NCI-H2227 (cell line): Measurements from ENCODE around the gene BSDC1.

Experiments used
- DNase-seq: peaks from one replicate; lab custom pipeline; 2025; ENCODE audit not compliant: unreplicated experiment; lab: John Stamatoyannopoulos, UW

Gene BSDC1

DNA sequence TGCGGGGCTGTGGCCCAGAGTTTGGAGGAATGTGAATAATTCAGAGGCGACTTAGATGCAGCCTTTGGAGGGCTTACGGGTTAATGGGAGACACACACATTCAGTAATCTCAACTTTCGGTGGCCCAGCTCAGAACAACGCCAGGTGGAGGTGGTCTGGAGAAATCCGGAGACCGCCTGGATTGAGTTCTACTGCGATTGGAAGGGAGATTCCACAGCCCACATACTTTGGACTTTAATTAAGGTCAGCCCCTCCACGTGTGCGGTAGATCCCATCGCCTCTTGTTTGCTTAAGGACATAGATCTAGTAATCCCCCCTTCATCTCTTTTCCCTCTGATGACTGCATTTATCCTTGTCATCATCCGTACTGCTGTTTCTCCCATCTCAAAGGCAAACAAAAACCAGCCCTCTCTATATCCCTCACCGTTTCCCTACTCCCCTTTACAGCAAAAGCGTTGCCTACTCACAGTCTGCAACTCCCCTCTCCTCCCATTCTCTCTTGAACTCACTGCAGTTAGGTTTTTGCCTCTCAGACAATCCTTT lies 720 bp upstream of the BSDC1 start:
- DNase-seq: peak; percentile 61

DNA sequence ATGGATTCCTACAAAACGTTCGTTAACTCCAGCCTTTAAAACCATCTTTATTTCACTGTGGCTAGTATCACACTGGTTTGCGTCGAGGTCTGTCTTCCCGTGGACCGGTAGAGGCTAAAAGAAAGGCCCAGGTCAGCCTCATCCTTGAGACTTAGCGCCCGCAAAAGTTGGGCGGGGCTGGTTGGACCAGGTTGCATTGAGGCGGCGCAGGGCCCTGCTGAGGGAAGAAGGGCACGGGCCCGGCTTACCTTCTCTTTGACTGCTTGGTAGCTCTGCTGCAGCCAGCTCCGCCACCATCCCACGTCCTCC lies 455 bp downstream of the BSDC1 start:
- DNase-seq: peak; percentile 62

DNA sequence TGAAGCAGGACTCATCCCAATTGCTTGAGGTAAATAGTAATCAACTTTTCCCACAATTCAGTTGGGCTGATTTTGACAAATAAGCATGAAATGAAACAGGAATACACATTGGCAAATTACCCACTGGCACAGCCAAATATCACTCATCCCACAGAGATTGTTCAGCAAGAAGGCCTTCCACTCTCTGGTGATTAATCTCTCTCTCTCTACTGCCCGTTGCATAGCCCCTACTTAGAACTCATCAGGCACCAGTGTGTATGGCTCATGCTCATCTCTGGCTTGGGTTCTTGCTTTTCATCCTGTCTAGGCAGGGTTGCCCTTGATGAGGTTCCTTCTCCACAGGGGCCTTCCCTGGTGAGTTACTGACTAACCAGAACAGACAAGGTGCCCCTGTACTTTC lies 1.1 kb downstream of the BSDC1 start:
- no peak for DNase-seq

DNA sequence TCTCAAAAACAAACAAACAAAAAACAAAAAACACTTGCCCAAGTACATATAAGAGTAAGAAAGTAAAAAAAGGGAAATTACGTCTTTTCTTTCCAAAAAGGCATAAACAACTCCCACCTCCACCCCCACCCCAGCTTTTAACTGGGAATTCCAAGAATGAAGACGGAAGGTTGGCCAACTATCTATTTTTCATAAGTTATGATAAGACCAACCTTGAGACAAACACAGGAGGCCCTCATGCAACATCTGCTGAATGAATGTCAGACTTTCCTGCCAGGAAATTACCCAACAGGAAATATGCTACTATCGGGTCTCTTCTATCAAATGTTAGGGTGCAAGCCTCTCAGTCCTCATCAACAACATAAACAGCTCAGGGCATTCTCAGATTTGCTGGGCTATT lies 1.9 kb downstream of the BSDC1 start:
- DNase-seq: no peak

DNA sequence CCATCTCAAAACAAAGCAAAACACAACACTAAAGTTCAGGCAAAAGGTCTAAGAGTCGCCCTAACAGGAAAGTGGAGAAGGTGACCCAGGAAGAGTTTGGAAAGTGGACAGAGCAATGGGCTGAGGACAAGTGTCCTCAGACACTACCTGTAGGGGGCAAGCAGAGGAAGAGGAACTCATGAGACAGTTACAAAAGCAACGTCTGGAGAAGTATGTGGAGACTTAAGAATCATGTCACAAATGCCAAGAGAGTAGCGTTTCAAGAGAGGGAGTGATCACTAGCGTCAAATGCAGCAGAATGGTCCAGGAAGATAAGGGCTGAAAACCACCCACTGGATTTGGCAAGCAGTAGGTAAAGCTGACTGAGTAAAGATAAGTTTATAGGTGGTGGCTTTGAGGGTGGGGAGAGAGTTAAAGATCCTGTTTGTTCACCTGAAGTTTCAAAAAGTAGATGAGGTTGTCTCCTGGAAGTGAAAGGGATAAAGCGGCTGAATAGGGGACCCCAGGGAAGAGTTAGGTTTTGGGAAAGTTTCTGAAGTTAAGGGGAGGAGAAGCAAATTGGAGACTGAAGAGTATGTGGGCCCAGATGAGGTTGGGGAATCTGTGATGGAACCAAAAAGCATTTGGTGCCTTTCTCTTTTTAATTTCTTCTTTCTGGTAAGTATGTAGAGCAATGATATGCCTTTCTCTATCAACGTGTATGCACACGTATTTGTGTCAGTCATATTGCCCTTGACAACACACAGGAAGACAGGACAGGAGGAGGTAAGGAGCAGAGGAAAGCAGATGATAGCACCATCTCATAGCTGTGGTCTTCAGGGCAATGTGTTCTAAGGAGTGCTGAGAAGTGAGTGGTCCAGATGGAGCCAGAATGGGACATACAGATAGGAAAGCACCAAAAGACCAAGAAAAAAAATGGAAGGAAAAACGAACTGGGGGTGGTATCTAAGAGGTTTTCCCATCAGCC lies 3.1 kb downstream of the BSDC1 start:
- DNase-seq: no peak

DNA sequence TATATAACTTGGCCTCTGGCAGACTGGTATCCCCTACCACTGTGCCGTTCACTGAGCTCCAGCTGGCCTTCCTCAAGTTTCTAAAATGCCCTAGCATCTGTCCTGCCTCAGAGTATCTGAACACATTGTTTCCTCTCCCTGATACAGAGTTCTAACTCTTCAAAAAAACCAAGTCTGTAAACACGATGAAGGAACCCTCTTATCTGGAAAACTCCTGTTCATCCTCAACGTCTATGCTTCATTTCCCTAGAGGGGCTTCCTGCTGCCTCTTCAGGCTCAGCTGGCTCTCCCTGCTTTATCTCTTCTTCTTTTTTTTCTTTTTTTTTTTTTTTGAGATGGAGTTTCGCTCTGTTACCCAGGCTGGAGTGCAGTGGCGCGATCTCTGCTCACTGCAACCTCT lies 5.6 kb downstream of the BSDC1 start:
- DNase-seq: no peak

DNA sequence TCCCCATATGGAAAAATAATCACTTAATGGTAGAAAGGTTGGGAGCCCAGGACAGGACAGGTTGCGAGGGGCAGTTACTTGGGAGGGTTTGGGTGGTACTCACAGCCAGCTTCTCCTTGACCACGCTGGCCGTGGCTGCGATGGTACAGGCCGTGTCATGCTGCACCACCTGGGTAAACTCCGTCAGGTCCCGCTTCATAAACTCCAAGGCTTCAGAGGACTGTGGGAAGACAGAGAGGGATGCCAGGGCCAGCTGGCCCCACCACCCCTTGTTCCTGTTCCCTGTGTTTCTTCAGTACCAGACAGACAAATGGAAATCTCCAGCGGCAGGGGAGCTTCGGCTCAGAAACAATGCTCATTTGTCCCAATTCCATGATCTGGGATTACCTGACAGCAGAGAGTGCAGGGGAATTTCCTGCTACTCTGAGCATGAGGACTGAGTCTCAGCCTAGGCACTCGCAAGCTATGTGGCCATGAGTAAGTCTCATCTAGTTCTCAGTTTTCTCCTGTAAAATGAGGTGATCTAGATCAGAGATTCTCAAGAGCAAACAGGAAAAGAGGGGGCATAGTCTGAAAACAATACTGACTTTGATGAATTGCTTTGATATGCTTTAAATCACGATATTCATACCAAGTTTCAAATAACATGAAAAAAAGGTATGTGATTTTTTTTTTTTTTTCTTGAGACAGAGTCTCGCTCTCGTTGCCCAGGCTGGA lies 7.4 kb downstream of the BSDC1 start:
- no peak for DNase-seq

DNA sequence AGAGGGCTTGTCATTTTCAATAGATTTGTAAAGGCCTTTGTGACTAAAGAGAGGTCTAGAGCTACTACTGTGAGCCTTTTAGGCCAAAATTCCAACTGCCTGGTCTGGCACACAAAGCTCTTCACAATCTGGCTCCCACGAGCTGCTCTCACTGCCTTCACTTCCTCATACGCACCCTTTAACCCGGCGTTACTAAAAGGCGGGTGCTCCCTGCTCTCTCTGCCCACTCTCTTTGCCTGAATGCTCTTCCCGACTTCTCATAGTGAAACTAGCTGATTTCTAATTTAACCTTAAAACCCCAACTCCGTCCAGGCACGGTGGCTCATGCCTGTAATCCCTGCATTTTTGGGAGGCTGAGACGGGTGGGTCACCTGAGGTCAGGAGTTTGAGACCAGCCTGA lies 14.2 kb downstream of the BSDC1 start:
- no peak for DNase-seq

DNA sequence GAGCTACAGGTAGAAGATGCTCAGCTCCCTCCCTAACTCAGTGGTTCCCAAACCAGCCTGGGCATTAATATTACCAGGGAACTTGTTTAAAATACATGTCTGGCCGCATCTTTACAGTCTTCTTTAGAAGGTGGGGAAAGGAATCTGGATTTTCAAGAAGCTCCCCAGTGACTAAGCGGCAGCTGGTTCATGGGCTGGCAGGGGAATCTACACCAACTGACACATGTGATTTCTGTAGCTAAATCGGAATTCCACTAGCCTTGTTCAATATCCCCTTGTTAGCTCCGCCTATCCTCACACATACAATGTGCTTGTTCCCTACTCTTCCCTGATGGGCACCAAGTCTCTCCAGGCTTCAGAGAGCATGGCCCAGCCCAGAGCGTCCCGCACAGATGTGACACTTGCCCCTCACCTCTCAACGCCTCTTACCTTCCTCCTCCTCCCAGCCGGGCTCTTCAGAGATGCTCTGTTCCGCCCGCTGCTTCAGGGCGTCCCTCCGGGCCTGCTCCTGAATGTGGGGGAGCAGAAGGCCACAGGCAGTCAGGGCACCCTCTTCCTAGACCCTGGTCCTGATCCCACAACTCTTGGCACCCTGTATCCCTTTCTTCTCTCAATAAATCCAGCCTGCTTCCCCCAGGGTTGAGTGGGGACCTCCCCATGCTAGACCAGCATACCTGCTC lies 16.6 kb downstream of the BSDC1 start:
- DNase-seq: no peak

DNA sequence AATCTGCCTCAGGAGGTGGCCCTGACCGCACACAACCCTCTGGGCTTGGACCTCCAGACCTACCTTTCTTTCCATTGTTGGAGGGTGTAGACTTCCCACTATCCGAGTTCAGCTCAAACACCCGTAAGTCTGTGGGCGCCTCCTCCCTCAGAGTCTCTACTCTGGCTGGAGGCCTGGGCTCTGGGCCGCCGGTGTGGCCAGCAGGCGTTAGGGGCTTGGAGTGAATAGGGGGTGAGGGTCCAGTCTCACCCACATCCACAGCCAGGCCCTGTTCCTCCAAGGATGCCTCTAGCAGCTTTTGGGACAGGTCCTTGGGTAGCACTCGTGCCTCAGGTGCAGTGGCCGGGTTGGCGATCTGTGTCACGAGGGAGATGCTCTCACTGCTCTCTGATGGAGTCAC lies 18.0 kb downstream of the BSDC1 start:
- no peak for DNase-seq

DNA sequence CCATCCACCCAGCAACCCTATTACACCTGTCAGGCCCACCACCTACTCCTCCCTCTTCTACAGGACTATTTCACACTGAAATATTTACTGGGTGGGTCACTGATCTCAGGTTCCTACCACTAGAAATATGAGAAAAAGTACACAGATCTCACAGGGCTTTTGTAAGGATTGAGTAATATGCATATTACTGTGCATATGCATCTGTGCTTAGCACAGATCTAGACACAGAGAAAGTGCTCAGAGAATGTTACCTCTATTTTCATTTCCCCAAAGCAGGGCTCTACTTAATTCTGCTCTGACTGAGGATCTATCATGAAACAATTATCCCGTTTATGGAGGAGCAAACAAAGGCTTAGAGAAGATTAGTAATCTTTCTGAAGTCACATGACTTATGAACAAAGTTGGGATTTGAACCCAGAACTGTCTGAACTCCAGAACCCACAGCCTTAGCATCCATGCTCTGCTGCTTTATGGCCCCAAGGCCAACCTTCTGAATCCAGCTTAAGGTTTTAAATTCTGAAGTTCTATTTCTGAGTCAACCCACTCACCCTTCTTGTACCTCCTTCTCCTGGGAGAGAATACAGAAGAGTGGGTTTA lies 20.1 kb downstream of the BSDC1 start:
- DNase-seq: no peak

DNA sequence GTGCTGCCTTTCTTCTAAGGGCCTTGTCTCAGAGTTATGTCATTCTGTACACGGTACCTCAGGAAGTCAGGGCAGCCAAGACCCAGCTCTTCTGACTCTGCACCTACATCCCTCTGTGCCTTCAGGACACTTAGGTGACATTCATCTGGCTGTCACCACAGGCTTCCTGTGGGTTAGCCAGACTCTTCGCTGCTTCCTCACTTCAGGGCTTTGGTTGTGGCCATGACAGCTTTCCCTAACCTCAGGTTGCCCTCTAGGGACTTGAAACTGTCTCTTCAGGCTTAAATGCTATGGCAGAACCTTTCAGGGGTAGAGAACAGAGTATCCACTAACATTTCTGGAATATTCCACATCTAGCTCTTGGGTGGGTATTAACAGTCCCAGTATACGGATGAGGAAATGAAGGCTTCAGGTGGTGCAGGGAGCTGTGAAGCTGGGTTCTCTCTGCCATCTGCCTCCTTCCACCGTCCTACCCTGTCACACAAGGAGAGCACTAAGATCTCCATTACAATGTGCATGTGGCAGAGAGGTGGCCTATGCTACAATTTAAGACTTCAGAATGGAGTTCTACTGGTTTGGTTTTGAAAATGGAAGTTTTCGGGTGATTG lies 22.0 kb downstream of the BSDC1 start:
- DNase-seq: no peak

DNA sequence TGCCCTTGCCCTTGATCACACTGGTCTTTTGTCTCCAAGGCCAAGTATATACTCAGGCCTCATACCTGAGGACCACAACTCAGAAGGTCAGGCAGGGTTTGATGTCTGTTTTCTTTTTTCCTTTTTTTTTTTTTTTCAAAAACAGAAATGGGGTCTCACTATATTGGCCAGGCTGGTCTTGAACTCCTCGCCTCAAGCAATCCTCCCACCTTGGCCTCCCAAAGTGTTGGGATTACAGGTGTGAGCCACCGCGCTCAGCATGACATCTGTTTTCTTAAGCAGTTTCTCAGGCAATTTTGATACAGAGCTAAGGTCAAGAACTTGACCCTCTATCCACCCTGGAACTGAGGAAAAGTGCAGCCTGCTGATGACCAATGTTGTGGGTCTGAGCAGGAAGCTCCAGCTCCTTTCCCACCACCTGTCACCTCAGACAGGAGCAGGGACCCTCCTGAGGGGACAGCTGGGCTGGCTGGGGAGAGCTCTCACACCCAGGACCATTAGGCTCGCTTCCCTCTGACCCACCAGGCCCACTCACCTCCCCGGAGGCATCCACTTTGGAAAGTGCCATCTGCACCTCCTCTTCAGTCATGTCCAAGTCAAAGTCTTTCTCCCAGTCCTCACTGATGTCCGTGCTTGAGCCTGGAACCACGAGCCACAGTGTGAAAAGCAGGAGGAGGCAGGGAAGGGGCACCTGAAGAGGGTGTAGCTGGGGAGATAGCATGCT lies 26.2 kb downstream of the BSDC1 start:
- no peak for DNase-seq

DNA sequence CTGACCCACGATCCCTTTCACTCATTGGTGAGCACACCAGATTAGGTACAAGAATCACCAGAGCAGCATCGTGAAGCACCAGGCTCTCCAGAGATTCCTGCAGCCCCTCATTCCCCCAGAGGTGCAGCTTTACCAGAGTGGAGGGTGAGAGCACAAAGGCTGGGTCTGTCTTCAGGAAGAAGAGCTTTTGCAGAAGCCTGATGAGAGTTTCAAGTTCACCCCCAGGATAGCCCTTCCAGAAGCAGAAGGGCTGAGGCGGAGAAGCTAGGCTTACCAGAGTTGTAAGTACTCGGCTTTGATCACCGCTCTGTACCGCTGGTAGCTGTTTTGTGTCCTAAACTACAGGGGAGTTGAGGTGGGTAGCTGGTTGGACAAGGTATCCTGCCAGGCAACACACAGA lies 28.8 kb downstream of the BSDC1 start:
- no peak for DNase-seq

DNA sequence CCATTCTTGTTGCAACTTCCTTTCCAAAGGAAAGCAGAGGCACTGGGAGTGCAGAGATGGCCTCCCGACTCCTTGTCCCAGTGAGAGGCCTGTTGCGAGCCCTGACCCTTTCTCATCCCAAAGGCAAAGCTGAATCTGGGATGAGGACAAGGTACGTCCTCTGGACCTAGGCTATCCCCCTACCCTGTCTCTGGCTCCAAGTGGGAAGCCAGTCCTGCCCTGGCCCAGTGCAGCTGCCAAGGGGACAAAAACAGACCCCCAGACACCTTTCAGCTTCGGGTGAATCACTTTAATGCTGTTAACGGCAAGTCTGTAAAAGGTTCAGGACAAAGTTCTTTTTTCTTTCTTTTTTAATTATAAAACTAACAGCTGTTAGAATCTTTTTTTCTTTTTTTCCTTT lies 29.4 kb downstream of the BSDC1 start:
- no peak for DNase-seq

DNA sequence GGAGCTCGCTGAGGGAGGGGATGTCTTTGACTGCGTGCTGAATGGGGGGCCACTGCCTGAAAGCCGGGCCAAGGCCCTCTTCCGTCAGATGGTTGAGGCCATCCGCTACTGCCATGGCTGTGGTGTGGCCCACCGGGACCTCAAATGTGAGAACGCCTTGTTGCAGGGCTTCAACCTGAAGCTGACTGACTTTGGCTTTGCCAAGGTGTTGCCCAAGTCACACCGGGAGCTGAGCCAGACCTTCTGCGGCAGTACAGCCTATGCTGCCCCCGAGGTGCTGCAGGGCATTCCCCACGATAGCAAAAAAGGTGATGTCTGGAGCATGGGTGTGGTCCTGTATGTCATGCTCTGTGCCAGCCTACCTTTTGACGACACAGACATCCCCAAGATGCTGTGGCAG lies 30.5 kb downstream of the BSDC1 start:
- DNase-seq: no peak

DNA sequence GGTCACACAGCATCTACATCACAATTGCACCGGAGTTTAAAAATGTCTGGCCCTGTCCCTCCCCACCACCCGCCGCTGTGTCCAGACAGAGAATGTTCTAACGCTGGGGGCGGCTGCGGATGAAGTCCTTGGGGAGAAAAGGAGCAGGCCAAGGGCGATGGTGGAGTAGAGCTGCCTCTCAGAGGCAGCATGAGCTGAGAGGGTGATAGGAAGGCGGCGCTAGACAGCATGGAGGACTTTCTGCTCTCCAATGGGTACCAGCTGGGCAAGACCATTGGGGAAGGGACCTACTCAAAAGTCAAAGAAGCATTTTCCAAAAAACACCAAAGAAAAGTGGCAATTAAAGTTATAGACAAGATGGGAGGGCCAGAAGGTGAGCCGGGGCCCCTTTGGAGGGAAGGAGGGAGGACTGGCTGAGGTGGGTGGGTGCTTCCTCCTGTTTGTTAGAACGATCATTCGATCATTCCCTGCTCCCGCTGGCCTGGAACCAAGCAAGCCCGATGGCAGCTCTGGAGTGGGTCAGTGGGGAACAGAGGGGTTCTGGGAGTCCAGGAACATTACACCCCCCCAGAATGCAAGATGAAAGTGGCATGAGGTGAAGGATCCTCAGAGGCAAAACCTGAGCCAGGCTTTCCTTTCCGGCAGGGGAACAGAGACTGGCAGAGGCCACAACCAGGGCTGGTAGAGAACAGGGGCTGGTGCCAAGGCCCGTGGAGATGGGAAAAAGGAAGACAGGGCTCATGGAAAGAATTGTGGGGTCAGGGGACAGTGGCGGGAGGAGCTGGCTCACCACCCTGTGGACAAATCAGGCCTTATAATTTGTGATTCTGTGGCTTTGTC lies 31.5 kb downstream of the BSDC1 start, which contains the start of the genes FAM229A and TSSK3:
Gene FAM229A, minus strand, starts transcription at position 12 of the 840 bp plus-strand sequence. CDS start 394 bp downstream, outside the sequence.
Gene TSSK3, plus strand, starts transcription at position 66 of the 840 bp plus-strand sequence. Its CDS starts 163 bp downstream, at position 229.
- DNase-seq: no peak

DNA sequence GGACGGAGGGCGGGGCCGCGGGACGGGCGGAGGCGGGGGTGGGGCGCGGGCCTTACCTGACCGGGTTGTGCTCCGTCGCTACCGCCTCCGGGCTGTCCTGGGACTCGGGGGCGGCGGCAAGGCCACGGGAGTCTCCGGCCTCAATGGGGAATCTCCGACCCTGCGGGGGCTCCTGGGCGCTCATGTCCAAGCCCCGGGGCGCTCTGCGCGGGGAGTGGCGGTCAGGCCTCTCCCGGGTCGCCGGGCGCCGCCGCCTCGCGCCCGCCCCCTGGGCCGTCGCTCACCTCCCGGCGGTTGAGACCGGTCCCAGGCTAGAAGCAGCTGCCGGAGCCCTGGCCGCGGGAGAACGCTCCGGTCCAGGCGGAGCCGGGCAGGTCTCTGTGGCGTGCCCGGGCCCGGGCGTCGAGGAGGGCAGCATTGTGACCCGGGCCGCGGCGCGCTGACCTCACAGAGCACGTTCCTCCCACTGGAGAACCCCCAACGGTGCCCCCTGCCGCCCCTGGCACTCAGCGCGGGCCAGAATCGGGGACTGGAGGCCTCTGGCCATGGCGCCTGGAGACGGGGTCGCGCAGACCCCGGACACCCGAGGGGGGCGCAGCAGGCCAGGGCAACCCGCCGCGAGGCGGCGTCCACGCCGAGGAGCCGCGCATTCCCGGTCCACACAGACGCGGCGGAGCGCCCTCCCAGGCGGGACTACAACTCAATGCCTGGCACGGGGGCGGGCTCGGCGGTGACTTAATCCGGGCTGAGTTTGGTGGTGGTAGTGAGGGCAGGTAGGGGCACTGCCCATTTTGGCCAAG lies 32.4 kb downstream of the BSDC1 start:
- DNase-seq: no peak
